ENCODE results near the gene DHFR. TPM values are rescaled to one million over a fixed set of nuclear protein-coding genes. Genes with fewer than 3 reads are reported as not detected.

Gene DHFR
- total and polyA plus RNA-seq, 2 donors (not counting 1 experiment from before 2014, with no cell fraction given): 8.5 to 12.6 TPM

- WGBS (ENCODE audit: insufficient coverage): 100% methylated on average over 3 of the region's 4 CpGs
- Histone ChIP-seq H2AFZ (ENCODE audit: insufficient read depth, low read depth, low read length, poor library complexity, severe bottlenecking) (no peak overlapping the region), H3K4me2 (replicated peaks; ENCODE audit: low read depth, low read length, poor library complexity, severe bottlenecking) (no peak overlapping the region), H3K36me3 (replicated peaks in 1 of 2; ENCODE audit: control extremely low read depth in 1 of 2, control insufficient read depth in 1 of 2, extremely low read depth in 1 of 2, insufficient read depth in 2 of 2, low read length in 1 of 2) (peaks cover 23 to 47% of the 10 kb centered on the region in 2 experiments), H3K4me1 (ENCODE audit: control insufficient read depth in 2 of 2, insufficient read depth in 2 of 2, low read length in 2 of 2) (peaks cover 5 to 13% of the 10 kb centered on the region in 2 donors), H3K4me3 (ENCODE audit: control extremely low read depth in 1 of 5, extremely low read depth in 1 of 5, insufficient read depth in 1 of 5, low read depth in 2 of 5, low read length in 4 of 5) (no peak overlapping the region), H3K9ac (ENCODE audit: low read length) (no peak overlapping the region), H3K9me3 (ENCODE audit: control extremely low read depth in 1 of 3, control insufficient read depth in 2 of 3, insufficient read depth in 1 of 3, low read length in 2 of 3) (no peaks in the 10 kb centered on the region), H3K27ac (ENCODE audit: low read length in 2 of 2) (no peak overlapping the region), H3K27me3 (replicated peaks in 1 of 4; ENCODE audit: control extremely low read depth in 1 of 4, control insufficient read depth in 3 of 4, insufficient read depth in 4 of 4, low read length in 3 of 4) (no peaks in the 10 kb centered on the region), H4K20me1 (ENCODE audit: control insufficient read depth, insufficient read depth, low read length, poor library complexity, severe bottlenecking) (no peaks in the 10 kb centered on the region), H3K79me2 (ENCODE audit: control insufficient read depth, insufficient read depth, low read length) (peaks cover 15% of the 10 kb centered on the region)
- no peak overlapping the region for H3K4me3 Mint-ChIP-seq
- intact Hi-C loops (cut with micrococcal nuclease): no loop called here
- ATAC-seq (ENCODE audit: low read depth) (no peak), DNase-seq (no peak)
- peaks cover 13% of the 10 kb centered on the region for H3K4me1 Mint-ChIP-seq
- H3K9me3 Mint-ChIP-seq (ENCODE audit: insufficient read depth): no peaks in the 10 kb centered on the region
- no peaks in the 10 kb centered on the region for H3K27me3 Mint-ChIP-seq
- CTCF ChIA-PET: interaction anchor here (0.6 kb wide), 1 partner anchor 9 kb away, joined by 4 read pairs; no protein-coding TSS in a partner anchor
- POLR2A ChIA-PET: no interaction called here
- TF ChIP-seq CTCF (IDR thresholded peaks at IDR 0.05): no peak
- no peak for TF ChIP-seq EZH2 (IDR thresholded peaks at IDR 0.05; ENCODE audit: borderline replicate concordance, insufficient read depth, low read depth, low read length, poor library complexity, severe bottlenecking)
- H3K27ac Mint-ChIP-seq: no peak overlapping the region
These were observed 10.3 kb upstream of the DHFR start for GRCh38 chr5:80665057-80665456.

GRCh38 chr5:80662108-80662507 lies 7.3 kb upstream of the DHFR start:
- peaks cover 25 to 48% of the 10 kb centered on the region in 2 experiments for H3K36me3 ChIP-seq (replicated peaks in 1 of 2; ENCODE audit: control extremely low read depth in 1 of 2, control insufficient read depth in 1 of 2, extremely low read depth in 1 of 2, insufficient read depth in 2 of 2, low read length in 1 of 2)
- WGBS (ENCODE audit: insufficient coverage): no CpG with 5 or more reads among the region's 1 CpG
- CTCF ChIA-PET: no interaction called here

More at GRCh38 chr5:80662108-80662507, 7.3 kb upstream of the DHFR start:
- no peak overlapping the region for H2AFZ ChIP-seq (ENCODE audit: insufficient read depth, low read depth, low read length, poor library complexity, severe bottlenecking)
- intact Hi-C loops (cut with micrococcal nuclease): no loop called here
- H3K27me3 Mint-ChIP-seq: no peaks in the 10 kb centered on the region
- H3K4me3 Mint-ChIP-seq: no peak overlapping the region
- H3K27ac ChIP-seq (ENCODE audit: low read length in 2 of 2): no peak overlapping the region
- H3K9me3 ChIP-seq (ENCODE audit: control extremely low read depth in 1 of 3, control insufficient read depth in 2 of 3, insufficient read depth in 1 of 3, low read length in 2 of 3): no peaks in the 10 kb centered on the region
- H3K27ac Mint-ChIP-seq: no peak overlapping the region
- no peaks in the 10 kb centered on the region for H3K9me3 Mint-ChIP-seq (ENCODE audit: insufficient read depth)
- POLR2A ChIA-PET: no interaction called here
- H3K9ac ChIP-seq (ENCODE audit: low read length): no peak overlapping the region
- no peak overlapping the region for H3K4me2 ChIP-seq (replicated peaks; ENCODE audit: low read depth, low read length, poor library complexity, severe bottlenecking)
- TF ChIP-seq CTCF (IDR thresholded peaks at IDR 0.05) (no peak), EZH2 (IDR thresholded peaks at IDR 0.05; ENCODE audit: borderline replicate concordance, insufficient read depth, low read depth, low read length, poor library complexity, severe bottlenecking) (no peak)
- peaks cover 26% of the 10 kb centered on the region for H3K79me2 ChIP-seq (ENCODE audit: control insufficient read depth, insufficient read depth, low read length)
- no peaks in the 10 kb centered on the region for H4K20me1 ChIP-seq (ENCODE audit: control insufficient read depth, insufficient read depth, low read length, poor library complexity, severe bottlenecking)
- H3K4me3 ChIP-seq (ENCODE audit: control extremely low read depth in 1 of 5, extremely low read depth in 1 of 5, insufficient read depth in 1 of 5, low read depth in 2 of 5, low read length in 4 of 5): no peak overlapping the region
- no peaks in the 10 kb centered on the region for H3K4me1 ChIP-seq (ENCODE audit: control insufficient read depth in 2 of 2, insufficient read depth in 2 of 2, low read length in 2 of 2)
- no peak for ATAC-seq (ENCODE audit: low read depth)
- DNase-seq: no peak
- no peaks in the 10 kb centered on the region for H3K4me1 Mint-ChIP-seq
- H3K27me3 ChIP-seq (replicated peaks in 1 of 4; ENCODE audit: control extremely low read depth in 1 of 4, control insufficient read depth in 3 of 4, insufficient read depth in 4 of 4, low read length in 3 of 4): no peaks in the 10 kb centered on the region

Data from B cell (primary cell).